T-helper 2 cell (primary cell): ENCODE measurements around the gene ADAMTS16.
A peak's percentile ranks its signal among the peaks of the same experiment; 100 is the strongest.
"Not testable (repeated sequence)": the region's sequence is repeated elsewhere in the genome, so short reads cannot be mapped to it uniquely, and the experiment has no call there.

ENCODE experiments used
- DNase-seq, 5 experiments: peaks; one replicate each; pipeline versions ENCODE4 v3.0.0 to v3.0.0-alpha.2; 2012 to 2022
- total RNA-seq, 2 donors: gene quantifications; one replicate each; lab custom pipeline; 2026; lab: John Stamatoyannopoulos, UW

The ADAMTS16 gene
- 0 to 0.34 reads per million in 2 donors for total RNA-seq

DNA sequence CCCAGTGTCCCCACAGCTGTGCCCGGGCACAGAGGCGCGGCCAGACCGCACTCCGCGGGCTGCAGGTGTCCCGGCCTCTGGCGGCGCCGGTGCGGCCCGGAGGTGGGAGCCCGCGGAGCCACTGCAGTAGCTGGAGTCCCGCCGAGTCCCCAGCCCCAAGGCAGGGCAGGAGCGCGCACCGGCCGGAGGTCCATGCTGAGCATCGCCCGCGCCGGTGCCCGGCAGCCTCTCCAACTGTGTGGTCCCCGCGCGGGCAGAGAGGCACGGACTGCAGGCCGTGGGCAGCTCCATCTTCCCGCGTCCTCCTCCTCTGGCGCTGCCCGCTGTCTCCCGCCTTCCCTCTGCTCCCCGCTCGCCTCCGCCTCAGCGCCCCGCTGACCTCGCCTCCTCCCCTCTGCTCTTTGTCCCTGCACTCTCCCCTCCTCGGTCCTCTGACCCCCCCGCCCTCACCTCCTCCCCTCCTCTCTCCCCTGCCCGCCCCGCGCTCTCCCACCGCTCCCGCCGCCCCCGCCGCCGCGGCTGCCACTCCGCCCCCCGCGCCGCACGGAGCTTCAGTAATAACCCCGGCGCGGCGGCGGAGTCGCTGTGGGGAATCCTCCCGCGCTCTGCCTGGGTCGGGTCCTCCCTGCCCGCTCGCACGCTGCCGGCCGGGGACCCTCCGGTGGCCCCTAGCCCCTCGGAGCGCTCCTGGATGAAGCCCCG, at the start of gene ADAMTS16:
TSS of gene ADAMTS16 (plus strand) at position 554 of the 702 bp plus-strand sequence. CDS start at position 692, 138 bp downstream.
- no peak for DNase-seq

DNA sequence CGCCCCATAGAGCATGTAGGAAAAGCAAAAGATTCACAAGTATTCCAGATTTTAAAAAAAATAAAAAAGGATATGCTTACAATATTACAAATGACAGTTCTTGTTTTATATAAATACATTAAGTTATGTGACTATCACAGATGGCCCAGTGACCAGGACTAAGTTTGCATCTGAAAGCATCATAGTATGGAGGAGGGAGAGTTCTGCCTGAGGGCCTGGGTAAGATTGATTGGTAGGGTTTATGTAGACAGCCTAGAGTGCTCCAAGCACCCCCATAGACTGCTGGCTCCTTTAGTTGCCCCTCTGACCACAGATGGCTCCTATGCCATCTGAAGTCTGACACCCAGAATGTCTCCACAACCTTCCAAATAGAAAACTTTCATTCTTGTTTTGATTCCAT, 48.0 kb upstream of the ADAMTS16 start:
- DNase-seq: no peak

- DNase-seq: no peak
These were observed 39.5 kb upstream of the ADAMTS16 start for GRCh38 chr5:5100635-5101034.

DNA sequence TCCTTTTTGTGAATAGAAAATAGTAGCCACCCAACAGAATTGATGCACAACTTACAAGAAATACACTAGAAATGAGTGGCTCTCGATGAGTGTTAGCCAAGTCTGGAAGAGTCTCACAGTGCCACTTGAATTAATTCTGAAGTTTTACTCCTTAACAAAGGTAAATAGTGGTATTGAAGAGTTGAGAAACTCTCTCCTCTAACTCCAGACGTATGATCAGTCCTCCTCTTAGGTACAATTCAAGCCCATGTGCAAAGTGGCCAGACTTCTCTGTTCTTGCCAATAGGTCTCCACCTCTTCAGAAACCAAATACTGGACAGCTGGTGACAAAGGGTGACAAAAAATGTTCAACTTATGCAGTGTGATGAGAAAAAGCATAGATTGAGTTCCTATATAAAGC, 38.5 kb upstream of the ADAMTS16 start:
- DNase-seq: no peak

DNA sequence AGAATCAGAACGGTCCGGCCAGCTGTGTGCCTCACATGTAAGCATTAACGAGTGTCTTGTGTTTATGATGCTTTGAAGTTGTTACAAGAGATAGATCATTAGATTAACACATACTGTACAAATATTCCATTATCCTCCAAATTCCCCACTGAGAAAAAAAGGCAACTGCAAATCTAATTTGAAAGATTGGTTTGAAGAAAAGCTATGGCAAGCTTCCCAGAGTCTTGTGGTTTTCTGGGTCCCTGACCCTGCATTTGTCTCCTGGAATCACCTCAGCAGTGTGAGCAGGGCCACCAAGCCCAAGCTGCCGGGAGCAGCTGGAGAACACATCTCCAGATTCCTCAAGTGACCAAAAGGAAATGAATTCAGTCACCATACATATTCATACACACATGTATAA, 36.9 kb upstream of the ADAMTS16 start:
- no peak for DNase-seq

- DNase-seq: no peak
These were observed 35.6 kb upstream of the ADAMTS16 start for GRCh38 chr5:5104550-5104949.

- no peak for DNase-seq
These were observed 34.6 kb upstream of the ADAMTS16 start for GRCh38 chr5:5105531-5105930.

- no peak for DNase-seq
These were observed 23.2 kb upstream of the ADAMTS16 start for GRCh38 chr5:5116956-5117355.

GRCh38 chr5:5122776-5123175, 17.4 kb upstream of the ADAMTS16 start:
- DNase-seq: no peak

- DNase-seq: no peak
These were observed 15.9 kb upstream of the ADAMTS16 start for GRCh38 chr5:5124231-5124630.

- DNase-seq: no peak
These were observed 13.7 kb upstream of the ADAMTS16 start for GRCh38 chr5:5126444-5126843.

GRCh38 chr5:5128766-5129165, 11.4 kb upstream of the ADAMTS16 start:
- no peak for DNase-seq

DNA sequence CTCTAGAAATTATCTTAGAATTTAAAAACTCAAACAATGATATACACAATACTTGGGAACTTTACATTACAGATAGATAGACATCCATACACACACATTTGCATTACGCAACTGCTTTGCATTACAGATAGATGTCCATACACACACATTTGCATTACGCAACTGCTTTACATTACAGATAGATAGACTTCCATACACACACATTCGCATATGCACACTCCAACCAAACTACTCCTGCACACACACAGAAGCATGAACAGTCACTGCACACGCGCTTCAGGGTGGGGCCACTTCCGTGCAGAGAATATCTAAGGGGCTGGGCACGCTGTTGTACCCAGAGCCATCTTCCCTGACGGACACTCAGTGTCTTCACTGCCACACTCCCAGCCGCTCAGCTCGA, 7.9 kb upstream of the ADAMTS16 start:
- no peak for DNase-seq

DNA sequence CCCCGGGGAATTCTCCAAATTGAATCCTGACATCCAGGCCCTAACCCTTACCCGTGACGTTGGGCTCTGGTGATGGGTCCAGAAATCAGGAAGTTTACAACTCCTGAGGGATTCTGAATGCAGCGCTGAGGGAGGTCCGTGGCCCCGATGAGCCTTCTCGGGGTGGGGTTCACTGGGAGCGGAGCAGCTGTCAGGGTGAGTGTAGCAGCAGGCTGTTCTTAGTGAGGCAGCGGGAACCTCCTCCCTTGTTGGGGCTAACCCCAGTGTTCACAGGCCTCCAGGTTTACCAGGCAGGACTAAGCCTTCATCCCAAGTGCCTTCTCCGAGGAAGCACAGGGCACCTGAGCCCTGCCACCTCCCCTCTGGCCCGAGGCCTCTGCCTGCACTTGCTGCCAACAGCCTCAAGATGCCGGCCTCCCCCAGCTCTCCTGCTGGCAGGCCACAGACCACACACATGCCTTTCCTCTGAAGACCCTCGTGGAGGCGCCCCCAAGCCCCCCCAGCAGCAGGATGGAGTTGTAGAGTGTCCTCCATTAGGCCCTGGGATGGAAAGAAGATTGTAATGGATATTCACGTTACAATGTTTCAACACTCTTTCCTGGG, 7.3 kb upstream of the ADAMTS16 start:
- no peak for DNase-seq

DNA sequence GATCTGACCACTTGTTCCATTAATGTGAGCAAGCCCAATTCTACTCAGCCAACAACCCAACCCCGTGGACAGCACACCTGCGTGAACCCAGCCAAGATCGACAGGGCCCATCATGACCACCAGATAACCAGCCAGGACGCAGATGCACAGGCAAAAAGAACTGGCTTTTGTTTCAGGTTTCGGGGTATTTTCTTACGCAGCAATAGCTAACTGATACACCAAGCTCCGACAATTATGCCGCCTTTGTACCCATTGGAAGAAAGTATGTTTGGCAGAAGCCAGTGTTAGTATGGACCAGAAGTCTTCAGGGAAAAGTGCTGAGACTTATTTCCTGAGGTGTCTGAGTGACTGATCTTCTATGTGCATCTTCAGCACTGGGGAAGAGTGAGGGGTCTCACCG, 6.0 kb upstream of the ADAMTS16 start:
- no peak for DNase-seq

- no peak for DNase-seq
These were observed 4.0 kb upstream of the ADAMTS16 start for GRCh38 chr5:5135957-5136676.

DNA sequence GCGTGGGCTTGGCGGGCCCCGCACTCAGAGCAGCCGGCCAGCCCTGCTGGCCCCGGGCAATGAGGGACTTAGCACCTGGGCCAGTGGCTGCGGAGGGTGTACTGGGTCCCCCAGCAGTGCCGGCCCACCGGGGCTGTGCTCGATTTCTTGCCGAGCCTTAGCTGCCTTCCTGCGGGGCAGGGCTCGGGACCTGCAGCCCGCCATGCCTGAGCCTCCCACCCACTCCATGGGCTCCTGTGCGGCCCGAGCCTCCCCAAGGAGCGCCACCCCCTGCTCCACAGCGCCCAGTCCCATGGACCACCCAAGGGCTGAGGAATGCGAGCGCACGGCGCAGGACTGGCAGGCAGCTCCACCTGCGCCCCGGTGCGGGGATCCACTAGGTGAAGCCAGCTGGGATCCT, 2.3 kb upstream of the ADAMTS16 start:
- DNase-seq: not testable (repeated sequence)

- DNase-seq: no peak
These were observed 774 bp upstream of the ADAMTS16 start for GRCh38 chr5:5139336-5139776.

- no peak for DNase-seq
These were observed 579 bp downstream of the ADAMTS16 start for GRCh38 chr5:5140479-5141338.

- DNase-seq: no peak
These were observed 1.1 kb downstream of the ADAMTS16 start for GRCh38 chr5:5141339-5141599.

- peak in 3 of 5 experiments; percentile 2 to 58 (median 24) for DNase-seq
These were observed 1.7 kb downstream of the ADAMTS16 start for GRCh38 chr5:5141625-5142525.

GRCh38 chr5:5144441-5144840, 4.3 kb downstream of the ADAMTS16 start:
- no peak for DNase-seq
